B cell (primary cell): ENCODE data around the gene EME1.
"Not testable (repeated sequence)": the region's sequence is repeated elsewhere in the genome, so short reads cannot be mapped to it uniquely, and the experiment has no call there.

ENCODE experiments used
- CTCF ChIP-seq: fragments of 200-600 bp; IDR thresholded peaks from one replicate; pipeline ENCODE4 v1.8.0; 2022; ENCODE audit warnings: antibody characterized with exemption, mild to moderate bottlenecking
- EZH2 ChIP-seq: IDR thresholded peaks from 2 replicates; pipeline ENCODE4 v1.6.1; 2012; ENCODE audit warnings: borderline replicate concordance, low read depth, mild to moderate bottlenecking, moderate library complexity, low read length; ENCODE audit not compliant: insufficient read depth, poor library complexity, severe bottlenecking

GRCh38 chr17:50333291-50334057 is 39.6 kb upstream of the EME1 start:
- TF ChIP-seq EZH2, CTCF: not testable (repeated sequence)
